ENCODE data around the gene ARHGAP44. TPM values are rescaled to one million over a fixed set of nuclear protein-coding genes. Genes with fewer than 3 reads are reported as not detected.

Gene ARHGAP44
- total and polyA plus RNA-seq, 2 of the 8 experiments (the other 6 are each of a cell fraction or from before 2014, with no cell fraction given): 6.2 to 22.2 TPM

DNA sequence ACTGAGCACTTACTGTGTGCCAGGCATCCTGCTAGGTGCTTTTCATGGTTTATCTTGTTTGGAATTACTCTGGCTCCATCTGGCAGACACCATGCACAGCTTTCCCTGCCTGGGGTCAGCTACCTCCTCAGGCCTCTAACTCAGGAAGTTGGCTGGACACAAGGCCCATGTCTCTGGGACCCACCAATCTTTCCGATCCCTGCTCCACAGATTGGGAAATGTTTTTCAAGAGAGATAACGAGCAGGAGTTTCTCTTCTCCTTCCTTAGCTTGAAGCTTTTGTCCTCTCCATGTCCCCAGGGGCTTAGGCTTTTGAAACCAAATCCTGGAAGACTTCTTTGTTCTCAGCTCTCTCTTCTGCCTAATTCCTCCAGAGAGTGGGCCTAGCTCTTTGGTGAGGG, 240.0 kb downstream of the ARHGAP44 start:
- H3K23ac ChIP-seq (ENCODE audit: insufficient read length): no peak overlapping the region
- H3K27ac ChIP-seq (ENCODE audit: low read depth, low read length): no peak overlapping the region
- H2BK15ac ChIP-seq (ENCODE audit: low read length): no peak overlapping the region
- DNase-seq (ENCODE audit: low read depth in 1 of 2, low spot score in 2 of 2) (no peak), FAIRE-seq (no peak)
- POLR2A ChIA-PET (ENCODE audit: partially characterized antibody): interaction anchor here (1.6 kb wide), 1 partner anchor 12 kb away, joined by 5 read pairs; the partner anchor contains the start of gene ELAC2
- H3K4ac ChIP-seq (replicated peaks; ENCODE audit: insufficient read length, low read depth, low read length): no peak overlapping the region
- CTCF ChIA-PET (ENCODE audit: partially characterized antibody): interaction anchor here (0.5 to 6.2 kb wide), 24 partner anchors 9 to 1529 kb away, joined by 3 to 52 read pairs (median 4); partner anchors contain the start of gene ELAC2
- 75% methylated on average over 2 of the region's 2 CpGs; no CpG with 5 or more reads in 1 of the 2 experiments for WGBS, 2 experiments (ENCODE audit: extremely low coverage in 1 of 2, insufficient coverage in 1 of 2, insufficient read length in 1 of 2, insufficient replicate concordance in 2 of 2, low coverage in 1 of 2, low lambda C conversion rate in 2 of 2, missing lambda C conversion rate in 1 of 2)
- H3K18ac ChIP-seq (ENCODE audit: extremely low read depth, low read length): no peak overlapping the region
- peaks cover 4% of the 10 kb centered on the region; the same call in 1 of the 2 replicates for H3K23me2 ChIP-seq (ENCODE audit: low read depth, low read length)
- no peak overlapping the region for H3K14ac ChIP-seq (ENCODE audit: insufficient read length)
- no peak overlapping the region for H3K56ac ChIP-seq (replicated peaks; ENCODE audit: insufficient read length, low read depth, low read length)
- peaks cover 0 to under 1% (median under 1%) of the 10 kb centered on the region in 4 experiments; a peak in 2 of 7 replicates for H3K4me1 ChIP-seq (replicated peaks in 1 of 4; ENCODE audit: control insufficient read depth in 3 of 4, insufficient read depth in 4 of 4, low read length in 3 of 4)
- H3K4me2 ChIP-seq (ENCODE audit: insufficient read depth in 1 of 2, low read depth in 2 of 2, low read length in 2 of 2): no peak overlapping the region
- 0 out of 2 replicates have a peak overlapping the region, but pooled peaks have one; percentile 23 for H2AFZ ChIP-seq (ENCODE audit: low read length)
- no peaks in the 10 kb centered on the region for H3K9me3 ChIP-seq (ENCODE audit: insufficient read depth in 2 of 2, low read depth in 1 of 2, low read length in 1 of 2)
- H3K79me2 ChIP-seq (ENCODE audit: control insufficient read depth in 1 of 2, insufficient read depth in 2 of 2, low read length in 2 of 2): no peaks in the 10 kb centered on the region
- no peak overlapping the region for H2AK5ac ChIP-seq (ENCODE audit: low read depth, low read length)
- H2BK12ac ChIP-seq (ENCODE audit: low read depth, low read length): no peak overlapping the region
- no peak overlapping the region for H3K9ac ChIP-seq (replicated peaks in 1 of 4; ENCODE audit: extremely low read depth in 1 of 4, low read depth in 3 of 4, low read length in 3 of 4)
- H2BK20ac ChIP-seq (ENCODE audit: low read length): no peak overlapping the region
- no peak overlapping the region for H4K5ac ChIP-seq (ENCODE audit: insufficient read length, low read depth, low read length)
- H4K91ac ChIP-seq (replicated peaks; ENCODE audit: insufficient read length, low read length): no peak overlapping the region
- H3K4me3 ChIP-seq (ENCODE audit: extremely low read depth in 1 of 4, insufficient read depth in 2 of 4, low read depth in 3 of 4, low read length in 4 of 4): no peak overlapping the region
- H4K8ac ChIP-seq (ENCODE audit: extremely low read depth, insufficient read depth, low read length): no peak overlapping the region
- no peak overlapping the region for H2BK120ac ChIP-seq (replicated peaks; ENCODE audit: low read depth, low read length)
- no peaks in the 10 kb centered on the region for H3K79me1 ChIP-seq (ENCODE audit: low read depth, low read length)
- no peaks in the 10 kb centered on the region for H3K27me3 ChIP-seq (replicated peaks in 1 of 4; ENCODE audit: control insufficient read depth in 3 of 4, extremely low read depth in 1 of 4, insufficient read depth in 3 of 4, low read length in 3 of 4)
- no peak overlapping the region for H2BK5ac ChIP-seq (ENCODE audit: low read depth, low read length)
- H3K36me3 ChIP-seq (ENCODE audit: control insufficient read depth in 2 of 4, insufficient read depth in 4 of 4, low read length in 3 of 4): no peaks in the 10 kb centered on the region
- no peaks in the 10 kb centered on the region for H4K20me1 ChIP-seq (replicated peaks in 1 of 2; ENCODE audit: control insufficient read depth in 1 of 2, insufficient read depth in 2 of 2, low read length in 2 of 2)
- TF ChIP-seq KDM1A (IDR thresholded peaks at IDR 0.05; ENCODE audit: borderline replicate concordance, low read length): no peak
- TF ChIP-seq KDM5A (IDR thresholded peaks at IDR 0.05; ENCODE audit: low read length): no peak
- TF ChIP-seq GABPA (IDR thresholded peaks at IDR 0.05; ENCODE audit: borderline replicate concordance, insufficient read depth, low read length): no peak
- no peak for TF ChIP-seq CREB1 (IDR thresholded peaks at IDR 0.05)
- no peak for TF ChIP-seq HDAC2 (IDR thresholded peaks at IDR 0.05; ENCODE audit: borderline replicate concordance in 1 of 2, low read depth in 2 of 2, low read length in 2 of 2)
- TF ChIP-seq JUN (IDR thresholded peaks at IDR 0.05; ENCODE audit: low read depth, low read length): no peak
- TF ChIP-seq CBX8 (IDR thresholded peaks at IDR 0.05; ENCODE audit: borderline replicate concordance, low read depth, low read length): no peak
- TF ChIP-seq GTF2F1 (IDR thresholded peaks at IDR 0.05; ENCODE audit: borderline replicate concordance, low read depth, low read length): no peak
- TF ChIP-seq KDM4A (IDR thresholded peaks at IDR 0.05; ENCODE audit: low read depth, low read length, severe bottlenecking): no peak

Data from H1 (cell line).